Kasumi-1 (cell line): ENCODE data around the gene RGS9BP.
A peak's percentile ranks its signal among the peaks of the same experiment; 100 is the strongest.
"Not testable (repeated sequence)": the region's sequence is repeated elsewhere in the genome, so short reads cannot be mapped to it uniquely, and the experiment has no call there.

Experiments
- DNase-seq, 2 experiments: peaks; one replicate each; lab custom pipeline; 2025; lab: John Stamatoyannopoulos, UW

Gene RGS9BP, protein sequence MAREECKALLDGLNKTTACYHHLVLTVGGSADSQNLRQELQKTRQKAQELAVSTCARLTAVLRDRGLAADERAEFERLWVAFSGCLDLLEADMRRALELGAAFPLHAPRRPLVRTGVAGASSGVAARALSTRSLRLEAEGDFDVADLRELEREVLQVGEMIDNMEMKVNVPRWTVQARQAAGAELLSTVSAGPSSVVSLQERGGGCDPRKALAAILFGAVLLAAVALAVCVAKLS

DNA sequence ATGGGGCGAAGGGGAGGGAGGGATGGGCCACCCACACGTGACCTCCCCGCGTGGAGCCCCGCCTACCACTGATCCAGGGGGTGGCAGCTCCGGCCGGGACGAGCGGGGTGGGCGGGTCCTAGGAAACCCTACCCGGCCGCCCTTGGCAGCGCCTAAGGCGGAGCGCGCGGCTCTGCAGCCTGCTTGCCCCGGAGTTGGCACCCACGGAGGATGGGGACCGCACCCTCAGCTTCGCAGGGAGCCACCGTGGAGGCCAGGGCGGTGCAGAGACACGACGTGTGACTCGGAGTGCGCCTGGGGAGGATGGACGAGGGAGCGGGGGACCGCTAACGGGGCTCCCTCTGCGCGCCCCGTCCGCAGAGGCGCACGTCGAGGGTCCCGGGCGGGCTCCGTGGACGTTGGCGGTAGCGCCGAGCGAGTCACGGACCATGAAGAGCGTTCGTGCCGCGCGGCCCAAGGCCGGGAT is at the start of gene RGS9BP:
RGS9BP (plus strand) TSS at position 129 of the 466 bp plus-strand sequence. CDS start 416 bp downstream, outside the sequence.
- peak; percentile 47 to 78 for DNase-seq

DNA sequence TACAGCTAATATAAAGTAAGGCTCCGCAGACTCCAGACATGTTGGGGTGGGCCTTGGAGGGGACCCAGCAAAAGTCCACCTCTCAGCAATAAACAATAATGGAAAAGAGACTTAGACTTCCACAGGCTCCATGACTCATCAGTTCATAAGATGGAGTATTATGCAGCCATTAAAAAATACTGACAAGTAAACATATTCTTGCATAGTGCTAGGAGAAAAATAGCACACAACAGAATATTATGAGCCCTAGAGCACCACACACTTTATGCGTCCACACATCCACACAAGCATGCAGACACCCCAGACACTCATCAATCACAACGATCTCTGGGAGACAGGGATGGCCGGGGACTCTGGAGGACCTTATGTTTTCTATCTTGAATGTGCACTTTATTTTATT is 48.7 kb upstream of the RGS9BP start:
- no peak for DNase-seq

- no peak for DNase-seq
These were observed 47.9 kb upstream of the RGS9BP start for GRCh38 chr19:32627714-32628270.

DNA sequence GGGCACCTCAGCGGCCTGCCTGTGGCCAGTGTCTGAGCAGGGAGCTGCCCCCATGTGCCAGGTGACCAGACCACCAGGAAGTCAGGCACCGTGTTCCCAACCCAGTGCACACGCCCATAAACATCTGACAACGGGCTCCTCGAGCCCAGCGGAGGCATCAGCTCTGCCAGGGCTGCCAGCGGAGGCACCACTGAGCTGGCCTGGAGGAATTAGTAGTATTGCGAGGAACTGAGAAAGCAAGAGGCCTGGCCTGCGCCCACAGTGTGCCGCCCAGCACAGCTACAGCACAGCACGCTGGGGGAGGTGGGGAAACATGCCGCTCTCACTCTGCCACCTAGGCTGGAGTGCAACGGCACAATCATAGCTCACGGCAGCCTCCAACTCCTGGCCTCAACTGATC is 45.3 kb upstream of the RGS9BP start:
- peak in 1 of 2 experiments; percentile 1 for DNase-seq

DNA sequence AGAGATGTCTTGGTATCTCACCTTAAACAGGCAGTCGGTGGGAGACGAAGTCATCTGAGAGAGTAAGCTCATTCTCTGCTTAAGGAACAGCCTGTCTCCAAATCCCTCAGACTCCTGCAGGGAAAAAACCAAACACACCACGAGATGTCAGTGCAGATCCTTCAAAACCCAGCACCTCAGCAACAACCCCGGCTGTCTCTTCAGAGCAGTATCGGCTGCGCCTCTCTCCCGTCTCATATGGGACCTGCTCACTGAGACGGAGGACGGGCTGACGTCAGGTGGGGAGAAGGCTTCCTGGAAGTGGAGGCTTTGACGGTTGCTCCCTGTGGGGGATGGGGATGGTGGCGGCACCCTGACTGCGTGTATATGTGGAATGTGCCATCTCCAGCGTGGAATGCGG is 44.3 kb upstream of the RGS9BP start:
- DNase-seq = no peak

DNA sequence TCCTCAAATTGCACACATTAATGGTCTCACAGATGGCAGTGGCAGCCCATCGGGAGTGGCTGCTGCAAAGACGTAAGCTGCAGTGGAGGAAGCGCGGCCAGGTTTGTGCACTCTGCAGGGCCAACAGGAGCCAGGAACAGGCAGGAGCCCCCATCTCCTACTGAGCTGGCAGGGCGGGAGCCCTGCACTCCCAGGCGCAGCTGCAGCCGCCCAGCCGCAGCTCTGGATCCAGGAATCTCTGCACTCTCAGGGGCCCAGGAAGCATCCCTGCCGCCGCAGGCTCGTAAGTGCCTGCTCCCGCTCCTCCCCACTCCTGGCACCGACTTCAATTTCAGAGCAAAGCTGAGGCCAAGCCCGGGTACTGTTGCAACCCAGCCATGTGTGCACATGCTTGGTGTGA is 38.2 kb upstream of the RGS9BP start:
- DNase-seq = no peak

- DNase-seq = no peak
These were observed 37.0 kb upstream of the RGS9BP start for GRCh38 chr19:32638625-32639024.

DNA sequence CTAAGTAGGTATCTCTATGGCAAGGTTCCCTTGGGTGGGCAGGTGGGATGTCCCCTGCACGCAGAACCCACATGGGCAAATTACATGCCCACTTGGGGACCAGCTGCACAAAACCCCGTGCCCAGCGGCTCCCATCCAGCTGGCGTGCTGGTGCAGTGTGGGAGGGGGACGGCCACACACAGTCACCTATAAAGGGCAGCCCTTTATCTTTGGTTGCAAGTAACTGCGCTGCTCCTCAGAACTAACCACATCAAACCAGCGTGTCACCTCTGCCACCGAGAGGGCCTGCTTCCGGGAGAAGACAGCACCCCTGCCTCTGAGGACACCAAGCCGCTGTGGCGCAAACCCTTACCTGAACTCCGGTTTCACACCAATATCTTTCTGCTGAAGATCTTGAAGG is 32.9 kb upstream of the RGS9BP start:
- no peak for DNase-seq

DNA sequence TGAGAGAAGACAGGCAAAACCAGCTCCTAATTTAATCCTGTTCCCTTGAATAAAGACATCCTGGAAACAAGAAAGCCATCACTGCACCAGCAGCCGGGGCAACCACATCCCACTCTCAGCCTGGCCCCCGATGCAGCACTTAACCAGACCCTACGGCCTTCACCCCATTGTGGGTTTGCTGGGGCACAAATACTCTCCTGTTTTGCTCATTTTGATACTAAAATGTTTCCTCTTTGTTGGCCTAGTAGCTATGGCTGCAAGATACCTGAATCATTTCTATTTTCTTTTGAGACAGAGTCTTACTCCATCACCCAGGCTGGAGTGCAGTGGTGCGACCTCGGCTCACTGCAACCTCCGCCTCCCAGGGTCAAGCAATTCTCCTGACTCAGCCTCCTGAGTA is 29.1 kb upstream of the RGS9BP start:
- DNase-seq = no peak

DNA sequence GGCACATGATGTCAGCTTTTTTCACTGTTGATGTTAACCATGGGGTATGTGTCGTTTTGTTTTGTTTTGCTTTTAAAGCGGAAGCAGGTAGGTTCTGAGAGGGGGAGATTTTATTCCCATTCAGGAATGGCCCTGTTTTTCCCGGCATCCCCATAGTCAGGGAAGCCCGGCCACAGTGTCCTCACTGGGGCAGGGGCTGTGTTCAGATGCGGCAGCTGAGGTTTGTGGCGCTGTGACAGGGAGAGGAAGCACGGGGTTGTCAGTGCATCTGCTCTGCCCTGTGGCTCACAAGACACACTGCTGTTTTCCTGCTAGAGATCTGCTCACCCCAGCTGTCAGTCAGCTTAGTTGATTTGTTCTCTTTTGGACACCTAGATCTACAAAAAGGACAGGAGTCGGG is 28.3 kb upstream of the RGS9BP start:
- DNase-seq = no peak

DNA sequence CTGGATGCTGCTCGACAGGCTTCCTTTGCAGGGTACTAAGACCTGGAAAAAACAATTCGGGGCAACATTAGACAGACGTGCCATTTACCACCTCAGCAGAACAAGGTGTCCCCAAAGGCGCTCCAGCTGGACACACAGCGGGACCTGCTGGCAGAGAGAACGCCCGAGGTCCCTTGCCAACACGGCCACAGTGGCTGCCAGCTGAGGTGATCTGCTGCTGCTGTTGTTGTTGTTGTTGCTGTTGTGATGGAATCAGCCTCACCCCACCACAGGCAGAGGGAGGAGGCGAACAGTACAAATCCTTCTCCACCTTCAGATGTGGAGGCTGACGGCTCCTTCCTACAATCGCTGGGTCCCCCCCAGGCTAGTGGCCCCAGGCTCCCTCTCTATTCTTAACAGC is 25.9 kb upstream of the RGS9BP start:
- DNase-seq = no peak

DNA sequence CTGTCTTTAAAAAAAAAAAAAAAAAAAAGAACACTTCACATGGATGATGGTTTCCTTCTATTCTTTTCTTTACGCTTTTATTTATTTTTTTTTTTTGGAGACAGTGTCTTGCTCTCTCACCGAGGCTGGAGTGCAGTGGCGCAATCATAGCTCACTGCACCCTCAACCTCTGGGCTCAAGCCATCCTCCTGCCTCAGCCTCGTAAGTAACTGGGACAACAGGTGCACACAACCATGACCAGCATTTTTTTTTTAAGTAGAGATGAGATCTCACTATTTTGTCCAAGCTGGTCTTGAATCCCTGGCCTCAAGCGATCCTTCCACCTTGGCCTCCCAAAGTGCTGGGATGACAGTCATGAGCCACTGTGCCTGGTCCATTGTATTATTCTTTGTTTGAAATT is 25.0 kb upstream of the RGS9BP start:
- no peak for DNase-seq

- peak; percentile 81 to 87 for DNase-seq
These were observed 23.9 kb upstream of the RGS9BP start for GRCh38 chr19:32651729-32652140.

DNA sequence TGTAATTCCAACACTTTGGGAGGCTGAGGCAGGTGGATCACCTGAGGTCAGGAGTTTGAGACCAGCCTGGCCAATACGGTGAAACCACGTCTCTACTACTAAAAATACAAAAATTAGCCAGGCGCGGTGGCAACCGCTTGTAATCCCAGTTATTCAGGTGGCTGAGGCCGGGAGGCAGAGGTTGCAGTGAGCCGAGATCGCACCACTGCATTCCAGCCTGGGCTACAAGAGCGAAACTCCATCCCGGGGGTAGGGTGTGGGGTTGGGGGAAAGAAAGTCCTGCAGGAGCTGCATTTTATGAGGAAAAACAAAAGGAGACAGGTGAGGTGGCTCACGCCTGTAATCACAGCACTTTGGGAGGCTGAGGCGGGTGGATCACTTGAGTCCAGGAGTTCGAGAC is 23.3 kb upstream of the RGS9BP start:
- DNase-seq = not testable (repeated sequence)

- DNase-seq = no peak
These were observed 22.6 kb upstream of the RGS9BP start for GRCh38 chr19:32652894-32653598.

- DNase-seq = no peak
These were observed 22.1 kb upstream of the RGS9BP start for GRCh38 chr19:32653599-32653915.

DNA sequence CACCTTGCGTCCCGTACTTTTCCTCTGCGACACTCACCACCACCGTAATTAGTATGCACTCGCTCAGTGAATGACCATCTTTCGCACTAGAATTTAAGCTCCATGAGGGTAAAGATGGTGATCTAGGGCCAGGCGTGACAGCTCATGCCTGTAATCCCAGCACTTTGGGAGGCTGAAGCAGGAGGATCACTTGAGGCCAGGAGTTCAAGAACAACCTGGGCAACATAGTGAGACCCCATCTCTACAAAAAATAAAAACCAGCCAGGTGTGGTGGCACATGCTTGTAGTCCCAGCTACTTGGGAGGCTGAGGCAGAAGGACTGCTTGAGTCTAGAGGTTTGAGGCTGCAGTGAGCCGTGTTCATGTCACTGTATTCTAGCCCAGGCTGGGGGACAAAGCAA is 19.3 kb upstream of the RGS9BP start:
- DNase-seq = not testable (repeated sequence)

GRCh38 chr19:32658075-32658474 is 17.6 kb upstream of the RGS9BP start:
- DNase-seq = no peak

DNA sequence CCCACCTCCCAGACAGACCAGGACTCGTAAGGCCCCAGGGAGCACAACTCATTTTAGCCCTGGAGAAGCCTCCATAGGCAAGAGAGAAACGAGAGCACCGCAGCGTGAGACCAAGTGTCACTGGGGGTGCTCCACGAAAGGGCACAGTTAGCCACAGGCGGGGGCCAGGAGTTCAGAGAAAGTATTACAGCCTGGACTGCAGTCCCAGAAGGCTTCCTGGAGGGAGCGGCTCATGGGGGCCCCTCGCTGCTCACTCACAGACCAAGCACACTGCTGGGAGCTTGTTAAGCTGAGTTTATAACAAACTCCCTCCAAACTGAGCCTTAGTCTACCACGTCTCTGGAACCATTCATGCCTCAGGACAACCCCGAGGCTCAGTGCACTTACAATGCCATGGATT is 17.1 kb upstream of the RGS9BP start:
- DNase-seq = no peak

GRCh38 chr19:32661318-32661717 is 14.3 kb upstream of the RGS9BP start:
- DNase-seq = no peak

DNA sequence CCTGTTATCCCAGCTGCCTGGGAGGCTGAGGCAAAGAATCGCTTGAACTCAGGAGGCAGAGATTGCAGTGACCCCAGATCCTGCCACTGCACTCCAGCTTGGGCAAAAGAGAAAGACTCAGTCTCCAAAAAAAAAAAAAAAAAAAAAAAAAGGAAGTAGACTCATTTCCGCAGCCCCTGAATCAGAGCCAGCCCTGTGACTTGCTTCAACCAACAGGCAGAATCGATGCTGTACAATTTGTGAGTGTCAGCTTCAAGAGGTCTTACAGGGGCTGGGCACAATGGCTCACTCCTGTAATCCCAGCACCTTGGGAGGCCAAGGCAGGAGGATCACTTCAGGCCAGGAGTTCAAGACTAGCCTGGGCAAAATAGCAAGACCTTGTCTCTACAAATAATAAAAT is 13.5 kb upstream of the RGS9BP start:
- peak; percentile 47 to 51 for DNase-seq

GRCh38 chr19:32666084-32666483 is 9.6 kb upstream of the RGS9BP start:
- DNase-seq = no peak

DNA sequence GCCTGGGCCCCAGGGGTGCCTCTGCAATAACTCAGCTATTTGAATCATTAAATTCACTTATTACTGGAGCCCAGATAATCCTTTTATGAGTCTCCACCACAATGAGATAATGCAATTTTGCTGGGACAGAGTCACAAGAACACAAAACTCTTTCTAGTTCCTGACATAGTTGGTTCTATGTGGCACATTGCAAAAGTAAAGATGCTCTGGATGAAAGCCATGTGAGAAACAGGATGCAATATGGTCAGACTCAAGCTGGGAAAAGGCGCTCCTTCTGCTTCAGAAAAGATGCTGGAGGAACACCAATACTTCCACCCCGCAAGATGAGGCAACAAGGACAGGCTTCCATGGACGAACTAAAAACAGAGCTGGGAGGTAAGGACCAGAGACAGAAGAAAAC is 6.3 kb upstream of the RGS9BP start:
- no peak for DNase-seq
